HG02610 (cell line): ENCODE data around the gene SLC39A13.

Experiments
- ATAC-seq: cut with Tn5 transposase; IDR thresholded peaks from one replicate; pipeline ENCODE4 v1.9.1; 2021; ENCODE audit warnings: mild to moderate bottlenecking, moderate library complexity; ENCODE audit not compliant: unreplicated experiment

Gene SLC39A13

GRCh38 chr11:47449541-47449940 lies 41.2 kb downstream of the SLC39A13 start:
- no peak for ATAC-seq

- ATAC-seq, result no peak
Measured at GRCh38 chr11:47451436-47451835, 43.0 kb downstream of the SLC39A13 start.

- no peak for ATAC-seq
Measured at GRCh38 chr11:47451990-47452389, 43.6 kb downstream of the SLC39A13 start.

- no peak for ATAC-seq
Measured at GRCh38 chr11:47453365-47453764, 45.0 kb downstream of the SLC39A13 start.

GRCh38 chr11:47454258-47454671 lies 45.9 kb downstream of the SLC39A13 start:
- peak; percentile 61 for ATAC-seq

- no peak for ATAC-seq
Measured at GRCh38 chr11:47460571-47461235, 52.3 kb downstream of the SLC39A13 start.

- no peak for ATAC-seq
Measured at GRCh38 chr11:47461876-47462275, 53.5 kb downstream of the SLC39A13 start.

- no peak for ATAC-seq
Measured at GRCh38 chr11:47464483-47464882, 56.1 kb downstream of the SLC39A13 start.
